Measurements from ENCODE around the gene CTSK.

- no peak for TF ChIP-seq CTCF (IDR thresholded peaks at IDR 0.05 in 4 of 5, conservative IDR thresholded peaks at IDR 0.05 in 1 of 5)
- no peak for TF ChIP-seq POLR2A (IDR thresholded peaks at IDR 0.05)
Observed at GRCh38 chr1:150775276-150775675, 32.8 kb downstream of the CTSK start.

Measured in gastrocnemius medialis (tissue), 4 donors.